Ammon's horn (tissue), 1 donor: ENCODE results near the gene PAM.
"Not testable (repeated sequence)": the region's sequence is repeated elsewhere in the genome, so short reads cannot be mapped to it uniquely, and the experiment has no call there.

Experiments used
- DNase-seq: peaks from one replicate; pipeline ENCODE4 v3.0.0-alpha.2; 2016; ENCODE audit warnings: low spot score

PAM gene

GRCh38 chr5:103073500-103073899 is 318.4 kb downstream of the PAM start:
- not testable (repeated sequence) for DNase-seq

DNA sequence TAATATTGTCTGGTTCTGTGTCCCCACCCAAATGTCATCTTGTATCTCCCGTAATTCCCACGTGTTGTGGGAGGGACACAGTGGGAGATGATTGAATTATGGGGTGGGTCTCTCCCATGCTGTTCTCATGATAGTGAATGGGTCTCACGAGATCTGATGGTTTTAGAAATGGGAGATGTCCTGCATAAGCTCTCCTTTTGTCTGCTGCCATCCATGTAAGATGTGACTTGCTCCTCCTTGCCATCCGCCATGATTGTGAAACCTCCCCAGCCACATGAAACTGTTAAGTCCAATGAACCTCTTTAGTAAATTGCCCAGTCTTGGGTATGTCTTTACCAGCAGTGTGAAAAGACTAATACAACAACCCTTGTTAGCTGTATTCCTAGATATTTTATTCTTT is 320.3 kb downstream of the PAM start:
- DNase-seq = no peak
